D341Med (cell line): ENCODE measurements around the gene SYNRG.
"Not testable (repeated sequence)": the region's sequence is repeated elsewhere in the genome, so short reads cannot be mapped to it uniquely, and the experiment has no call there.

Experiments used
- DNase-seq: peaks from one replicate; pipeline ENCODE4 v3.0.0; 2012; ENCODE audit warnings: low spot score

Gene SYNRG

GRCh38 chr17:37538981-37539659 is 70.1 kb downstream of the SYNRG start:
- DNase-seq: no peak

DNA sequence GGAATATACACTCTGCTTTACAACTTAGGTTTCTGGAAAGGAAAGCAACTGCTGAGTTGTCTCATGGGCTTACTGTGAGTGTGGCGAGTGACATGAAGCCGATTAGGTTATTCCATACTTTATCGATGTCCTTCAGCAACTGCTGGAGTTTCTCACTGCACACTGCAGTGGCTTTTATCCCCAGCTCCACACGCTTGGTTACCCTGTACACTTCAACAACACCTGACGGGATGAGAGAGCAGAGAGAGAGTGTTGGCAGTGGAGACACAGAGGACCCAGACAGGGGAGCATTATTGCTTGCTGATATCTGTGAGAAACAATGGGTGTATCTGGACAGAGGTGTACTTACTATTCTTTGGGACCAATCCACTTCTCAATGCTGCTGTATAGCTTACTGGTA is 73.3 kb downstream of the SYNRG start:
- DNase-seq: no peak

- no peak for DNase-seq
These were observed 76.5 kb downstream of the SYNRG start for GRCh38 chr17:37532756-37533155.

GRCh38 chr17:37530420-37530819 is 78.8 kb downstream of the SYNRG start:
- no peak for DNase-seq

DNA sequence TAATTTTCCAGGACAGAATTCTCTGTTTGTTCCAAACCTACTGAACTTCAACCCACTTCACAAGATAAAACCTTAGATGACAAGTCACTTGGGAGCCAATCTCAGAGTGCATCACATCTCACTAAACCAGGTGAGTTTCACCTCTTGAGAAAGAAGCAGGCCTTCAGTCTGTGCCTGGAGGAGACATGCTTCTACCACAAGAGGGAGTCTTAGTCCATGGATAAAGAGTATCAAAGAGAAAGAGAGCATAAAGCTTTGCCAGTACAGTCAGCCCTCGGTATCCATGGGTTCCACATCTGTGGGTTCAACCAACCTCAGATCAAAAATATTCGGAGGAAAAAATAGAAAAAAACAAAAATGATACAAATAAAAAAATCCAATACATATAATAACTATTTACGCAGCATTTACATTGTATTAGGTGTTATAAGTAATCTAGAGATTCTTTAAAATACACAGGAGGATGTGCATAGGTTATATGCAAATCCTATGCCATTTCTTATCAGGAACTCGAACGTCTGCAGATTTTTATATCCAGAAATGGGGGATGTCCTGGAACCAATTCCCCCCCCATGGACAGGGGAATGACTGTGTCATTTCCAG is 81.9 kb downstream of the SYNRG start:
- DNase-seq: peak; percentile 75

DNA sequence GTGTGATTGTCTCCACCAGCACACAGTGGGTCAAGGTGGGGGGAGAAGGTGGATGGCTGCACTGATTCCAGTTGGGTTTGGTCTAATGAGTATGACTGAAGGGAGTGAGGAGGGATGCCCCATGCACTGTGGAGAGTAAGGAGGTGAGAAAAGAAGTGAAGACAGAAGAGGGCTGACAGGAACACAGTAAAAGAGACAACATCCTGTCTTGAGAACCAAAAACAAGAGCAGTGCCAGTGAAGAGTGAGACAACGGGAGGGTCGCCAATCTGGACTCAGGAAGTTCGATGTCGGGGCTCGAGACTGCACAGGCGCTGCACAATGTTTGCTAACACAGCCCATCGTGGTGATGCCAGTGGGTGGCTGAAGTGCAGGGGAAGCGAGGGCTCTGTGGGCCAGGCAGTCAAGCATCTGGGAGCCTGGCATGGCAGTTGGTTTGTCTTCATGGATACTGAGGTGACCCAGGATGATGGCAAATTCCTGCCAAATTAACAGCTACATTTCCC is 85.5 kb downstream of the SYNRG start:
- DNase-seq: no peak

DNA sequence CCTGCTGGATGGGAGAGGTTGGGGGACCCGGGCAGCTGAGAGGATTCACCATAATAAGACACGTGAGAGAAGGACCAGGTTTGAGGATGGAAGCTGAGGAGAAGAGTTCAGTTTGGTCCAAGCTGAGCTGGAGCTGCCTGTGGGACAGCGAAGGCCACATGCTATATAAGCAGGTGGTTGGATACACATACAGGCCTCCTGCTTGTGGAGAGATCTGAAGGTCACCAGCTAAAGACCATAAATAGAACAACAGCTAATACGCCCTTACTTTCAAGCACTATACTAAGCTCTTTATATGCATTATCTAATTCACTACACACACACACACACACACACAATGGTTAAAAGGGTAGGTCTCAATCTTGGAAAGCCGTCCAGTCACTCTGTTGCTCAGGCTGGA is 87.4 kb downstream of the SYNRG start:
- no peak for DNase-seq

- no peak for DNase-seq
These were observed 89.0 kb downstream of the SYNRG start for GRCh38 chr17:37520174-37520573.

GRCh38 chr17:37519251-37519985 is 89.8 kb downstream of the SYNRG start:
- DNase-seq: no peak

DNA sequence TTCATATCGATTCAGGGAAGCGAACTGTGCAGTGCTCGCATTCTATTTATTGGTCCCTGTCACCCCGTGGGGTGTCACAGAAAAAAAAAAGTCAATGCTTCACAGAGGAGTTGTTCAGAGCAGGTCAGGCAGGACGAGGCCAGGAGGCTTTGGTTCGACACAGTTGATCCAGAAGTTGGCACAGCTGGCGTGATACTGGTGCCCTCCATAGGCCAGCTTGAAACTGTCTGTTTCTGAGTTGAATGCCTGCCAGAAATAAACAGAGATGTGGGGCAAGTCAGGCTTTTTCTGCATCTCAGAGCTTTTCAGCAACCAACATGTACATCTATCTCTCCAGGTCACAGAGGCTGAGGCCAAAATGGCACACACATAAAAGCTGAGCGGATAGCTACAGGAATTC is 90.4 kb downstream of the SYNRG start:
- peak; percentile 48 for DNase-seq

- no peak for DNase-seq
These were observed 91.3 kb downstream of the SYNRG start for GRCh38 chr17:37517881-37518280.

- DNase-seq: no peak
These were observed 93.1 kb downstream of the SYNRG start for GRCh38 chr17:37516127-37516571.

GRCh38 chr17:37513711-37514110 is 95.5 kb downstream of the SYNRG start:
- DNase-seq: no peak

DNA sequence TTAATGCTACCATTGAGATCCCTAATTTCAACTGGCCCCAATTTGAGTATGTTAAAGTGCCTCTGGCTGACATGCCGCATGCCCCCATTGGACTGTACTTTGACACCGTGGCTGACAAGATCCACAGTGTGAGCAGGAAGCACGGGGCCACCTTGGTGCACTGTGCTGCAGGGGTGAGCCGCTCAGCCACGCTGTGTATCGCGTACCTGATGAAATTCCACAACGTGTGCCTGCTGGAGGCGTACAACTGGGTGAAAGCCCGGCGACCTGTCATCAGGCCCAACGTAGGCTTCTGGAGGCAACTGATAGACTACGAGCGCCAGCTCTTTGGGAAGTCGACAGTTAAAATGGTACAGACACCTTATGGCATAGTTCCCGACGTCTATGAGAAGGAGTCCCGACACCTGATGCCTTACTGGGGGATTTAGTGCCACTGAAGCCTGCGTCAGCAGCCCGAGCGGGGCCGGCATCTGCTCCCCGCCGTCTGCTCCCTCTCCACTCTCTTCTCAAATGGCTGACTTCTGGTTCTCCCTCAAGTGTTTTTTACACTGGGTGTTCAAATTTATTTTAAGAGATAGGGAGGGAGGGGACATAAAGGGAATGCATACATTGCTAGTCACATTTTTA is 96.7 kb downstream of the SYNRG start:
- peak; percentile 88 for DNase-seq

GRCh38 chr17:37511642-37512041 is 97.6 kb downstream of the SYNRG start:
- not testable (repeated sequence) for DNase-seq

DNA sequence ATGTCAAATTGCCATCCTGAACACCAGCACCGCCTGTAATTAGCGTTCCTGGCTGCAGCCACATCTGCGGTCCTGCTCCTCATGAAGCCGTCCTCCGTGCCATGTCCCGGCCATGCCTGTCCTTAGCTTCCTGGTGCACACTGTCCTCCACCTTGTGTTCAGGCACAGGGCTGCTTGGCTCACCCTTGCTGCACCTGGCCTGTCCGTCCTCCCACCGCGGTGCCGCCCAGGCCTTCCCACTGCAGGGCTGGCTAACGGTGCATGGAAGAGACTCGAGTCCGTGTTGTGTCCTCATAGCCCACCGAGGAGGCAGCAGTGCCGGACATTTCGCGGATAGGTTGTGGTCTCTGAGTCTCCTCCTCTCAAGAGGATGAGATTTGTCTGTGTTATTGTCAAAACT is 99.2 kb downstream of the SYNRG start:
- DNase-seq: no peak

- peak; percentile 55 for DNase-seq
These were observed 102.1 kb downstream of the SYNRG start for GRCh38 chr17:37507111-37507510.

DNA sequence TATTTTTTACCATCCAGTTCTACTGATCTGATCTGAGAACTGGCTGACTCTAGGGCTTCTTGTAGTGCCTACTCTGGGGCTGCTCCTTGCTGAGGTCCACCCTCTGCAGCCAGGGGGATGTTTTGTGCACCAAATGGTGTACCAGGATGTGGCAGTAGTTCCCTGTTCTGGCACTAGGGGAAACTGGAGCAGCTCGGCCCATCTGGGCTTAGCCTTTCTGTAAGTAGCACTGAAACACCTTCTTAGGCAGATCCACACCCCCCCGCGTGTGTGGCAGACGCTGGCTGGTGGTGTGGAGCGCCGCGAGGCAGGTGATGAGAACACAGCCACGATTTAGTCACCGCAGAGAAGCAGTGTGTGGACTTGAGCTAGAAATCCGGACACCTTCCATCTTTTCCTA is 102.5 kb downstream of the SYNRG start:
- DNase-seq: peak; percentile 83

- DNase-seq: no peak
These were observed 103.9 kb downstream of the SYNRG start for GRCh38 chr17:37505333-37505732.

DNA sequence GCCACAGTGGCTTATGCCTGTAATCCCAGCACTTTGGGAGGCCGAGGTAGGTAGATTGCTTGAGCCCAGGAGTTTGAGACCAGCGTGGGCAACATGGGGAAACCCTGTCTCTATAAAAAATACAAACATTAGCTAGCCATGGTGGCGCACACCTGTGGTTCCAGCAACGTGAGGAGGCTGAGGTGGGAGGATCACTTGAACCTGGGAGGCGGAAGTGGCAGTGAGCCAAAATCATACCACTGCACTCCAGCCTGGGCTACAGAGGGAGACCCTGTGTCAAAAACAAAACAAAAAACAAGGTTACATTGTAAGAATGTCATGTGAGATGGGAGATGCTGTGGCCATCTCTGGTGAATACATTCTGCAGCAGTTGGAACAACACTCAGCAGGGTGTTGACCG is 106.1 kb downstream of the SYNRG start:
- no peak for DNase-seq

GRCh38 chr17:37502009-37502936 is 106.9 kb downstream of the SYNRG start:
- no peak for DNase-seq

DNA sequence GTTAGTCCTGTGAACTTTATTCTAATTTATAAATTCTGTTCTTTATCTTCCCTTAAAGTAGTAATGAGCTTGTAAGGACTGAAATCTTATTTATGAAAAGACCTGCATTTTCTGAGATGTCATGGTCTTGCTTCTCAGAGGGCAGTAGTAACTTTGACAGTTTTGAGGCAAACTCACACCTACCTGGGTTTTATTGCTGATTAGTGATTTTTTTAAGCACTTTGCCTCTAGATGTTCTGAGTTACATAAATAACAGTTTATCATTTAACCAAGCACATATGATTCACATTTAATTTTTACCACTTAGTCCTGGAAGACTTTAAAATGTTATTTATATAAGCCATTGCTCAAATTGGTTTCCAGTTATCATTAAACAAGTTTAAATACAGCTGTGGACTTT is 108.8 kb downstream of the SYNRG start:
- no peak for DNase-seq
